Body of pancreas (tissue), 4 donors: ENCODE measurements around the gene PISD. TPM values are rescaled to one million over a fixed set of nuclear protein-coding genes. Genes with fewer than 3 reads are reported as not detected.
A peak's percentile ranks its signal among the peaks of the same experiment; 100 is the strongest.

Experiments
- ATAC-seq: fragments of 150-250 bp; one replicate; pipeline ENCODE4 v1.9.1; 2016
- DNase-seq, 4 donors: peaks; one replicate each; pipeline ENCODE4 v3.0.0-alpha.2; 2019
- H3K27ac ChIP-seq, 4 donors: fragments of 200-600 bp; sonication (generic); 1 replicate in 3 of 4; 2 replicates in 1 of 4; pipeline versions ENCODE4 v1.5.1 to v1.6.1; 2016 to 2019; ENCODE audit warnings: mild to moderate bottlenecking in 1 of 4, mixed read lengths in 1 of 4, moderate library complexity in 1 of 4
- H3K27me3 ChIP-seq, 2 donors: fragments of 200-600 bp; sonication (generic); one replicate each; pipeline ENCODE4 v1.6.0; 2016; ENCODE audit warnings: mild to moderate bottlenecking in 1 of 2
- H3K36me3 ChIP-seq, 2 donors: fragments of 200-600 bp; sonication (generic); replicated peaks in 1 of 2; 2 replicates each; pipeline ENCODE4 v1.5.1; 2016; ENCODE audit warnings: low read depth in 2 of 2; ENCODE audit not compliant: insufficient read depth in 1 of 2
- H3K4me1 ChIP-seq: fragments of 200-600 bp; sonication (generic); one replicate; pipeline ENCODE4 v1.6.0; 2016
- H3K4me3 ChIP-seq, 2 donors: fragments of 200-600 bp; sonication (generic); 1 replicate in 1 of 2; 2 replicates in 1 of 2; pipeline ENCODE4 v1.5.1; 2016 to 2019
- H3K9me3 ChIP-seq, 3 donors: fragments of 200-600 bp; sonication (generic); 1 replicate in 2 of 3; 2 replicates in 1 of 3; pipeline ENCODE4 v1.5.1; 2016
- POLR2A ChIP-seq, 3 donors: fragments of 450-650 bp; IDR thresholded peaks; one replicate each; pipeline ENCODE4 v1.6.1; 2016; ENCODE audit warnings: antibody characterized with exemption in 3 of 3, mild to moderate bottlenecking in 2 of 3
- WGBS, 2 donors: methylation state at CpG; one replicate each; pipeline ENCODE4 v1.1.5; 2017; 5-methylcytosine and 5-hydroxymethylcytosine counted together
- intact Hi-C: fragments of 100-400 bp; cut with DNase I; formaldehyde crosslinking; loops from one replicate; pipeline ENCODE4 v1.15.1; 2023
- total RNA-seq, 2 donors: library from RNA; depleted of rRNA; stranded (reverse); fragments of >200 nt; gene quantifications; one replicate each; pipeline ENCODE4 v1.1.0, GENCODE V29; 2016
- TF ChIP-seq, protein P1 (sequence below), 7 experiments: fragments of 450-650 bp in 4 of 7; fragments of 200-600 bp in 3 of 7; sonication (generic) in 3 of 7; IDR thresholded peaks; one replicate each; pipeline ENCODE4 v1.5.1; 2016 to 2019; ENCODE audit warnings: antibody characterized with exemption in 7 of 7

Gene PISD
- total RNA-seq, 2 donors from 2014 or later: 22.3 to 31.3 TPM

DNA sequence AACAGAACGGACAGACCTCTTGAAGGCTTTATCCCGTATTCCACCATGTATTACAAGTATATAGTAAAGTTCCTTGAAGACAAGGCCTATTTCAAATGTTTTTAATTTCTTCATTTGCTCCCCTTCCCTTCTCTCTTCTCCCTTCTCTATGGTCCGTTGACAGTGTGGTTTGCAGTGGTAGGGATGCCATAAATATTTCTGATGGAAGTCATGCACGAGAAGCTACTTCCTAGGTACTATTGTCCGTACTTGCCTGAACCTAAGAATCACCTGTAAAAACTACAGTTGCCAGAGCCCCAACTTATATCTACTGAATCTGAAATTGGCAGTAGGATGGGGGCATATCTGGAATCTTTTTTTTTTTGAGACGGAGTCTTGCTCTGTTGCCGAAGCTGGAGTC, 2.8 kb downstream of the PISD start:
- TF ChIP-seq, protein P1, sequence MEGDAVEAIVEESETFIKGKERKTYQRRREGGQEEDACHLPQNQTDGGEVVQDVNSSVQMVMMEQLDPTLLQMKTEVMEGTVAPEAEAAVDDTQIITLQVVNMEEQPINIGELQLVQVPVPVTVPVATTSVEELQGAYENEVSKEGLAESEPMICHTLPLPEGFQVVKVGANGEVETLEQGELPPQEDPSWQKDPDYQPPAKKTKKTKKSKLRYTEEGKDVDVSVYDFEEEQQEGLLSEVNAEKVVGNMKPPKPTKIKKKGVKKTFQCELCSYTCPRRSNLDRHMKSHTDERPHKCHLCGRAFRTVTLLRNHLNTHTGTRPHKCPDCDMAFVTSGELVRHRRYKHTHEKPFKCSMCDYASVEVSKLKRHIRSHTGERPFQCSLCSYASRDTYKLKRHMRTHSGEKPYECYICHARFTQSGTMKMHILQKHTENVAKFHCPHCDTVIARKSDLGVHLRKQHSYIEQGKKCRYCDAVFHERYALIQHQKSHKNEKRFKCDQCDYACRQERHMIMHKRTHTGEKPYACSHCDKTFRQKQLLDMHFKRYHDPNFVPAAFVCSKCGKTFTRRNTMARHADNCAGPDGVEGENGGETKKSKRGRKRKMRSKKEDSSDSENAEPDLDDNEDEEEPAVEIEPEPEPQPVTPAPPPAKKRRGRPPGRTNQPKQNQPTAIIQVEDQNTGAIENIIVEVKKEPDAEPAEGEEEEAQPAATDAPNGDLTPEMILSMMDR (IDR thresholded peaks at IDR 0.05): no peak
- no peak for TF ChIP-seq POLR2A (IDR thresholded peaks at IDR 0.05)
- no peaks in the 10 kb centered on the region for H3K36me3 ChIP-seq
- ATAC-seq (no peak), DNase-seq (no peak)
- no peaks in the 10 kb centered on the region for H3K27me3 ChIP-seq
- WGBS, 2 donors: 78 to 81% methylated on average over 7 of the region's 7 CpGs
- H3K4me1 ChIP-seq: peaks cover 25% of the 10 kb centered on the region
- H3K4me3 ChIP-seq: no peak overlapping the region
- H3K9me3 ChIP-seq: no peaks in the 10 kb centered on the region
- intact Hi-C loops: no loop called here
- H3K27ac ChIP-seq: no peak overlapping the region

DNA sequence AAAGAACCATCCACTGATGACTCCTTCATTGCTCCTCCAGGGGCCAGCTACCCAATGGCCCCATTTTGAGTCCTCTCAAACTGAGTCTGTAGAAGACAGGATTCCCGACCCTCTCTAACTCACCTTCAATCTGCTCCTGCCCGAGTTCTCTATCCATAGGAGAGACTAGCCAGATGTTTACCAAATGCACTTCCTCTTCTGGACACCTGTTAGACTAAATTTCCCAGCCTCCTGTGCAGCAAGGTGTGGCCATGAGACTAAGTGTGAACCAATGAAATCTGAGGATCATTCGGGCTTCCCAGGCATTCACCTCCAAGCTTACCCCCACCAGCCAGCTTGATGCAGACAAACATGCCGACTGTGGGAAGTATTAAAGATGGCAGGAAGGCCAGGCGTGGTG, 7.6 kb downstream of the PISD start:
- no peak for ATAC-seq
- WGBS, 2 donors: 88 to 100% methylated on average over 3 to 5 of the region's 5 CpGs
- Histone ChIP-seq H3K4me3 (no peak overlapping the region), H3K27me3 (no peaks in the 10 kb centered on the region), H3K4me1 (peaks cover 28% of the 10 kb centered on the region), H3K9me3 (no peaks in the 10 kb centered on the region), H3K36me3 (no peaks in the 10 kb centered on the region), H3K27ac (peak overlapping the region in 1 of 4 donors; percentile 48)
- intact Hi-C loops: no loop called here
- no peak for DNase-seq
- no peak for TF ChIP-seq POLR2A (IDR thresholded peaks at IDR 0.05)
- TF ChIP-seq, protein P1 (IDR thresholded peaks at IDR 0.05): no peak

DNA sequence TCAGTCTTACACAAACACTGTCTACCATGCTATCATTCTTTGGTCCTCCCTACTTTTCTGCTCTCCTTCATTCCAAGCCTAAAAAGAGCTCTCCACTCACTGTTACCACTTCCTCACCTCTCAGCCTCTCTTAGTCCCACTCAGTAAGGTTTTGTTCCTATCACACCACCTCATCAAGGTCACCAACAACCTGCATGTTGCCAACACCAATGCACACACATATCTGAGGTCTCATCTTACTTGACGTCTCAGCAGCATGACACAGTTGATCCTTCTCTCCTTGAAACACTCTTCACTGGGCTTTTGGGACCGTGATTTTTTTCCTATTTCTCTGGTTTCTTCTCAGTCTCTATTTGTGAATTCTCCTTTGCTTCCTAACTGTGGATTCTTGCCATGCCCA, 8.1 kb downstream of the PISD start:
- ATAC-seq: no peak
- Histone ChIP-seq H3K27me3 (no peaks in the 10 kb centered on the region), H3K4me1 (peaks cover 28% of the 10 kb centered on the region), H3K36me3 (no peaks in the 10 kb centered on the region), H3K9me3 (no peaks in the 10 kb centered on the region), H3K27ac (peak overlapping the region in 2 of 4 donors; percentile 48 to 57), H3K4me3 (no peak overlapping the region)
- TF ChIP-seq, protein P1 (IDR thresholded peaks at IDR 0.05): no peak
- no peak for TF ChIP-seq POLR2A (IDR thresholded peaks at IDR 0.05)
- intact Hi-C loops: no loop called here
- WGBS, 2 donors: 54 to 61% methylated on average over 2 of the region's 2 CpGs
- no peak for DNase-seq

DNA sequence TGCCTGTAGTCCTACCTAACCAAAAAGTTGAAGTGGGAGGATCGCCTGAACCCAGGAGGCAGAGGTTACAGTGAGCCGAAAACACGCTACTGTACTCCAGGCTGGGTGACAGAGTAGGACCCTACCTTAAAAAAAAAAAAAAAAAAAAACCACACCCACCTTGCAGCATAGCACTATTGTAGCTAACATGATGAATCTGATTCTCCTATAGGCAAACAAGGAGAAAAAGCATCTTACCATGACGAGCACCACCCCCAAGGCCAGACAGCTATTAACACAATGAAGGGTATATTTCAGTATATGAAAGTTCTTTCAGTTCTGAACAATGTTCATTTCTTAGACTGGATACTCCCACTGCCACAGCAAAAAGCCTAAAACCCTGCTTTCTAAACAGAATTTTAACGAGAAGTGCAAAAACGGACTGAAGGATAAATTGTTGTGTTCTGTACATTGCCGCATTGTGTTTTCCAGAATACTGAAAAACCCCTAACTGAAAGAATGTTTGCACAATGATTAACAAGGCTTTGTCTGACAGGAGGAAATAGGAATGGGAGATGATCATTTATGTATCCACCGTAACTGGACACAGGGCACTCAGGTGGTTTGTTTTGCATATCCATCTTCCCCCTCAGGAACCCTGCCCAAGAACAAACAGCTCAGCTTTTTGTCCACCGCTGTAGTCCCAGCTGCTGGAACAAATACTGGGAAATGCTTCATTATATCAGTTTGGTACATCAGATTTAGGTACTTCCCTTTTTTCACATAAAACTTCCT, 8.9 kb downstream of the PISD start:
- TF ChIP-seq POLR2A (IDR thresholded peaks at IDR 0.05): no peak
- TF ChIP-seq, protein P1 (IDR thresholded peaks at IDR 0.05): no peak
- 57 to 66% methylated on average over 9 of the region's 9 CpGs for WGBS, 2 donors

DNA sequence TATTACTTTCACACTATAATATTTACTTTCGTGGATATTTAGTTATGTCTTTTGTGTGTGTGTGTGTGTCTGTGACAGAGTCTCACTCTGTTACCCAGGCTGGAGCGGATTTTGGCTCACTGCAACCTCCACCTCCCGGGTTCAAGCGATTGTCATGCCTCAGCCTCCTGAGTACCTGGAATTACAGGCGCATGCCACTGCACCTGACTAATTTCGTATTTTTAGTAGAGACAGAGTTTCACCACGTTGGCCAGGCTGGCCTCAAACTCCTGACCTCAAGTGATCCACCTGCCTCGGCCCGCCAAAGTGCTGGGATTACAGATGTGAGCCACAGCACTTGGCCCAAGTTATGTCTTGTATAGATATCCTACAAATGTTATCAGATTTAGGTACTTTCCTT, 9.9 kb downstream of the PISD start:
- Histone ChIP-seq H3K4me3 (no peak overlapping the region), H3K27me3 (no peaks in the 10 kb centered on the region), H3K4me1 (peaks cover 28% of the 10 kb centered on the region), H3K27ac (peak overlapping the region in 1 of 4 donors; percentile 57), H3K9me3 (no peaks in the 10 kb centered on the region), H3K36me3 (no peaks in the 10 kb centered on the region)
- DNase-seq (no peak), ATAC-seq (no peak)
- TF ChIP-seq, protein P1 (IDR thresholded peaks at IDR 0.05): no peak
- TF ChIP-seq POLR2A (IDR thresholded peaks at IDR 0.05): no peak
- intact Hi-C loops: no loop called here
- 74 to 81% methylated on average over 9 of the region's 9 CpGs for WGBS, 2 donors

More for the DNA sequence above, 8.9 kb downstream of the PISD start:
- H3K4me3 ChIP-seq: no peak overlapping the region
- peaks cover 28% of the 10 kb centered on the region for H3K4me1 ChIP-seq
- H3K27me3 ChIP-seq: no peaks in the 10 kb centered on the region
- ATAC-seq (peak; percentile 27), DNase-seq (no peak)
- H3K36me3 ChIP-seq: no peaks in the 10 kb centered on the region
- intact Hi-C loops: no loop called here
- H3K9me3 ChIP-seq: no peaks in the 10 kb centered on the region
- peak overlapping the region in 2 of 4 donors; percentile 48 to 57 for H3K27ac ChIP-seq
